H54 (cell line): Measurements from ENCODE around the gene FUT8.
"Not testable (repeated sequence)": the region's sequence is repeated elsewhere in the genome, so short reads cannot be mapped to it uniquely, and the experiment has no call there.

Experiments used
- DNase-seq: peaks from one replicate; pipeline ENCODE4 v3.0.0; 2011; ENCODE audit warnings: low spot score, mixed read lengths; ENCODE audit not compliant: insufficient read length
- FAIRE-seq: peaks from 3 replicates; lab custom pipeline; 2011; peaks lifted over from hg19 to GRCh38; lab: Jason Lieb, UNC
- POLR2A ChIP-seq: IDR thresholded peaks from 2 replicates; pipeline ENCODE4 v1.6.1; 2011; ENCODE audit warnings: low read depth, mild to moderate bottlenecking, low read length

The FUT8 gene

DNA sequence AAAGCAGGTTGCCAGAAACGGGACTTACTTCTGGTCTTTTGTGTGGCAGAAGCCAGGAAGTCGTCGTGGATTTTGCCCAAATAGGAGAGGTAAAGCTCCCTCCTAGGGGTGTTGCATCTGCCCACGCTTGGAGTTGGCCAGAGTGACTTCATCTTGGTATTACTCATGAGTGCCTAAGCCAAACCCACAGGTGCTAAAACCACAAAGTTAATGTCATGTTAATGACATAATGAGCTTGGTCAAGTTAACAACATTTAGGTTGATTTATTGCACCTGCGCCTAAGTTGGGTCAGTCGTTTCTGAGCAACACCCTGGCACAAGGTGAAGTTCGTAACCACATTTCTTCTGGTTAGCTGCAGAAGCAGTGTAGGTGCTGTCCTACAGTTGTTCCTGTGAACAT, 225.2 kb downstream of the FUT8 start:
- FAIRE-seq: no peak
- DNase-seq: no peak
- no peak for TF ChIP-seq POLR2A

GRCh38 chr14:65639216-65639615, 226.7 kb downstream of the FUT8 start:
- TF ChIP-seq POLR2A: no peak
- FAIRE-seq: no peak
- DNase-seq: no peak

DNA sequence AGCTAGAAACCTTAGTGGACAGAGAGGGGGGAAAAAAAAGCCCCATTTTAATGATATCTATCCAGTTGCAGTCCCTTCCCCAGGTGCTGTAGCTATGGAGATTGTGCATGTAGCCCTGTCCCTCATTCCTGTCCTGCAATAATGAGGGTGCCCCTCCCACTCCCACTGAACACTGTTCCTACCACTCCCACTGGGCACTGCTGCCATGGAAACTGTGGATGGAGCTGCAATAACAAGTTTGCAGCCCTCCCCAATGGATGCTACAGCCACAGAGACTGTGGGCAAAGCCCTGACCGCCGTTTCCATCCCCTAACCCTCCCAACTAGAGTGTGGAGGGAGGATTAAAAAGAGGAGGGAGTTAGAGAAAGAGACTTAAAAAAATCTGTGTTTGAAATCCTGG, 238.3 kb downstream of the FUT8 start:
- no peak for FAIRE-seq
- DNase-seq: no peak
- TF ChIP-seq POLR2A: no peak

DNA sequence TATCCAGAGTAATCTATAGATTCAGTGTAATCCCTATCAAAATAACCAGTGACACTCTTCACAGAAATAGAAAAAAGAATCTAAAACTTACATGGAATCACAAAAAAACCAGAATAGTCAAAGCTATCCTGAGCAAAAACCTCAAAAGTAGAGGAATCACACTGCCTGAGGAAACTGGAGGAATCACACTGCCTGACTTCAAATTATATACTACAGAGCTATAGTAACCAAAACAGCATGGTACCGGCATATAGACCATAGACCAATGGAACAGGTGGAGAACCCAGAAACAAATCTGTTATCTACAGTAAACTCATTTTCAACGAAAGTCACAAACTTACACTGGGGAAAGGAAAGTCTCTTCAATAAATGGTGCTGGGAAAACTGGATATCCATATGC, 244.0 kb downstream of the FUT8 start:
- FAIRE-seq (no peak), DNase-seq (no peak)
- TF ChIP-seq POLR2A: no peak

- no peak for TF ChIP-seq POLR2A
- FAIRE-seq (peak; percentile 15), DNase-seq (no peak)
These were observed 245.7 kb downstream of the FUT8 start for GRCh38 chr14:65658202-65658601.

DNA sequence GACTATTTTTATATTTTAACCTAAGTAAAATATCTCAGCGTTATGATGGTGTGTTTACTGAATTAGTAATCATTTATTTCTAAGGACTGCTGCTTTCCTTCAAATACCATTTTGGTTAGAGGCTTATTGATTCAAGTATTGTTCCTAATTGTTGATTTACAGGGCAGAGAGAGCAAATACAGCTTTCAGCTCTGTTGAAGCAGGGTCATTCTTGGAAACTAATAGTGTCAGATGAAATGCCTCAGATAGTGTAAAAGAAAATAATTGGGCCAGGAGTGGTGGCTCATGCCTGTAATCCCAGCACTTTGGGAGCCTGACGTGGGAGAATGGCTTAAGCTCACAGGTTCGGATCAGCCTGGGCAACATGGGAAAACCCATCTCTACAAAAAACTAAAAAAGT, 249.3 kb downstream of the FUT8 start:
- FAIRE-seq (no peak), DNase-seq (no peak)
- no peak for TF ChIP-seq POLR2A

DNA sequence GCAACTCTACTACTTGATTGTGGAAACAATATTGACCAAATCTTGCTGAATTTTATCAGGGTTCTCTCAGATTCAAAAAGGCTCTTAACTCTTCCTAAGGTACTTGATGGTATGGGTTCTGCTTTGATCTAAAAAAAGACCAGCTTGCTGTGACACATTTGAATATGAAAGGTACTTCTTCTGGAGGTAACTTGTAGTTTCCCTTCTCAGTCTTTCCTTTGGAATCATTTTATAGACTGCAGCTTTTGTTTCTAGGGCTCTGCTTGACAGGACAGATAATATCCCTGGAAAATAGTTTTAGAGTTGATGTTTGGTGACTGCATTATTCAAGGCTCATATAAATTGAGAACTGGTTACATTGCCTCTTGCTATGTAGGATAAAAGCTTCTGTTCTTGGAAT, 251.9 kb downstream of the FUT8 start:
- no peak for DNase-seq
- FAIRE-seq: no peak
- TF ChIP-seq POLR2A: no peak

DNA sequence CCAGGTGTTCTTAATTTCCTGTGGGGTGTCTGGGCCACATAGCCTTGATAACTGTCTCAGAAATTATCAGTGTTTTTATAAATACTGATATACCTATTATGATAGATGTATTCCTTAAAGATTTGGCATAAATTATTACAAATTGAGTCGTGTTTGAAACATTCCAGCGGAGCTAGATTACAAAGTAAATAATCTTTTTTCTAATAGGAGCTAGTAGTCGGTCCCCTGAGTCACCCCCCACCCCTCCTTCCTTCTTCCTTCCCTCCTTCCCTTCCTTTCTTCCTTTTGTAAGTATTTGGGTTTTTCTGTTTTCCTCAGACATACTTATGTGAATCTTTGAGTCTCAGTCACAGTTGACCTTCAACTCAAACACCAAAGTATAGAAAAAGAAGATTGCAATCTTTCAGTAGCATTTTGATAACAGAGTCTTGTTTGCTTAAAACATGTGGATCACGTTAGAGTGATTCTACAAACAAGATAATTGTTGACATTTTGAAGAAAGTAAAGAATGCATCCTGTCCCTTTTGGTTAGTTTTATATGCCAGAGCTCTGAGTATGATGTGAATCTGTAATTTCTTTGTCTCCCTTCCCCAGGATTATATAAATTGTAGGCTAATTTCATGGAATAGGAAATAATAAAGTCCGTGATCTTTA, 264.0 kb downstream of the FUT8 start:
- FAIRE-seq (no peak), DNase-seq (no peak)
- TF ChIP-seq POLR2A: no peak

DNA sequence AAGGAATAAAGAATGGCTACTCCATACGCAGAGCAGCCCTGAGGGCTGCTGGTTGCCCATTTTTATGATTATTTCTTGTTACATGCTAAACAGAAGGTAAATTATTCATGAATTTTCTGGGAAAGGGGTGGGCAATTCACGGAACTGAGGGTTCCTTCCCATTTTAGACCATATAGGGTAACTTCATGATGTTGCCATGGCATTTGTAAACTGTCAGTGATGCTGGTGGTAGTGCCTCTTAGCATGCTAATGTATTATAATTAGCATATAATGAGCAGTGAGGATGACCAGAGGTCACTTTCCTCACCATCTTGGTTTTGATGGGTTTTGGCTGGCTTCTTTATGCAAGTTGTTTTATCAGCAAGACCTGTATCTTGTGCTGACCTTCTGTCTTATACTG, 273.0 kb downstream of the FUT8 start:
- FAIRE-seq: no peak
- TF ChIP-seq POLR2A: no peak
- DNase-seq: no peak

GRCh38 chr14:65686761-65687160, 274.2 kb downstream of the FUT8 start:
- TF ChIP-seq POLR2A: no peak
- no peak for DNase-seq
- no peak for FAIRE-seq

DNA sequence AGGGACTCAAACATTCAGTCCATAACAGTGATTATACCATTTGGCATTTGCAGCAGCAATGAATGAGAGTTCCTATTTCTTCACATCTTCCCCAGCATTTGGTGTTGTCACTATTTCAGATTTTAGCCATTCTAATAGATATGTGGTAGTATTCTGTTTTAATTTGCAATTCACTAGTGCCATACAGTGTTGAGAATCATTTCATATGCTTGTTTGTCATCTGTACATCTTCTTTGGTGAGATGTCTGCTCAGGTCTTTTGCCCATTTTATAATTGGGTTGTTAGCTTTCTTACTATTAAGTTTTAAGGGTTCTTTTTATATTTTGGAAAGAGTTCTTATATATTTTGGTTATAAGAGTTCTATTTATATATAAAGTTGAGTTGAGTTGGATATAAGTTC, 276.5 kb downstream of the FUT8 start:
- TF ChIP-seq POLR2A: no peak
- FAIRE-seq: no peak
- no peak for DNase-seq

DNA sequence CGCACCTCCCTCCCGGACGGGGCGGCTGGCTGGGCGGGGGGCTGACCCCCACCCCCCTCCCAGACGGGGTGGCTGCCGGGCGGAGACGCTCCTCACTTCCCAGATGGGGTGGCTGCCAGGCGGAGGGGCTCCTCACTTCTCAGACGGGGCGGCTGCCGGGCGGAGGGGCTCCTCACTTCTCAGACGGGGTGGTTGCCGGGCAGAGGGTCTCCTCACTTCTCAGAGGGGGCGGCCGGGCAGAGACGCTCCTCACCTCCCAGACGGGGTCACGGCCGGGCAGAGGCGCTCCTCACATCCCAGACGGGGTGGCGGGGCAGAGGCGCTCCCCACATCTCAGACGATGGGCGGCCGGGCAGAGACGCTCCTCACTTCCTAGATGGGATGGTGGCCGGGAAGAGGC, 280.0 kb downstream of the FUT8 start:
- not testable (repeated sequence) for FAIRE-seq, DNase-seq

GRCh38 chr14:65696801-65697200, 284.3 kb downstream of the FUT8 start:
- FAIRE-seq: no peak
- no peak for TF ChIP-seq POLR2A
- no peak for DNase-seq

- no peak for DNase-seq
- no peak for TF ChIP-seq POLR2A
- FAIRE-seq: peak; percentile 43
These were observed 291.0 kb downstream of the FUT8 start for GRCh38 chr14:65703521-65703920.

DNA sequence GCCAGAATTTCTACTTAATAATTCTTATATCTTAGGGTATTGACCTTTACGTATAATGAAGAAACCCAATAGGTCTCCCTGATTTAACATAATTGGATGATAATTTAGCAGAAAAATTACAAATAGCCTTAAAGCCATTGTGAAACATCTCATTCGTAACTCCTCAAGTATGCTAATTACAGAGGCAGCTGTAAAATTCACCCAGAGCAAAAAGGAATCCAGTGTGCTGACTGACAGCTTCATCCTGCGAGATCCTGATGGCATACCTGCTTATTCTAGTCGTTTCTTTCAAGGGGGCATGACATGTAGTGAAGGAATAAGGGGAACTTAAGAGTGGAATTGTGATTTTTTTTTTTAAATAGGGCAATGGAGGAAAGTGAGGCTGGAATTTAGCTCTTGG, 291.5 kb downstream of the FUT8 start:
- no peak for TF ChIP-seq POLR2A
- no peak for DNase-seq
- no peak for FAIRE-seq

GRCh38 chr14:65704437-65704836, 291.9 kb downstream of the FUT8 start:
- DNase-seq (no peak), FAIRE-seq (no peak)
- TF ChIP-seq POLR2A: no peak
